Measurements from ENCODE around the gene TRIM71. TPM values are rescaled to one million over a fixed set of nuclear protein-coding genes. Genes with fewer than 3 reads are reported as not detected.

The TRIM71 gene
- total and polyA plus RNA-seq, 9 donors, result 0.05 to 0.43 (median 0.07) TPM; not detected in 4

DNA sequence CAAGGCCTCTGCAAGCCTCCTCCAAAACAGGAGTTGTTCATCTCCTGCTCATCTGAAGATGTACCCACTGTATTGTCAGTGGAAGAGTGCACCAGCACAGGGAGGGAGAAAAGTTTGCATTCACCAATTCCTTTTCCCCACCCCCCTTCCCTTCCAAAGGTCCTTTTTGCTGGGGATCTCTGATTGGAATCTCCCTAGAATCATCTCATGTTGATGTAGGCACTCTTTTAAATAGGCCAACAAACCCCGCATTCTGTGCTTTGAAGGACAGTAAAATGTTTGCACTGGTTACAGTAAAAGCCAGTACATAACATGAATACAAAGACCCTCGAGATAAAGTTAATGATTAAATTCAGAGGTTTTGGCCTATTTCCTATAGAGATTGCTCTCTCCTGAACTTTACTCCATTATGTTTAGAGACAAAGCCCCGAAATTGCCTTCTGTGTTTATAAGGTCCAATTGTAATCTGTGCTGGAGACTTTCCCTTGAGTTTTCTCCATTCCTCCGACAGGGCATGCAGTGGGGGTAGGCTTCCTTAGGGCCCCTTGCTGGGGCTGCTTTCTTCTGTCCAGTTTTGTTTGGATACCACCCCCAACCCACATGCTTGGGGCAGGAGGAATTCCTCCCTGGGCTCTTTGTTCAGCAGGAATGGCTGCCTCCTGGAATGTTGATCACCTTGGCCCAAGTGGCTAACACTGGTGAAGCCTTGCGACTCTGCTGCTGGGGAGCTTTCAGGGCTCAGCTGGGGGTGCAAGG, 22.5 kb downstream of the TRIM71 start:
- Histone ChIP-seq H3K36me3 (no peaks in the 10 kb centered on the region), H3K4me3 (no peak overlapping the region), H3K4me1 (ENCODE audit: insufficient read depth) (no peaks in the 10 kb centered on the region), H3K27me3 (no peaks in the 10 kb centered on the region), H3K27ac (no peak overlapping the region), H3K9me3 (no peaks in the 10 kb centered on the region)
- 58 to 75% (median 72%) methylated on average over 5 of the region's 5 CpGs for WGBS, 3 donors
- TF ChIP-seq EP300 (IDR thresholded peaks at IDR 0.05) (no peak), POLR2A (IDR thresholded peaks at IDR 0.05) (no peak)
- TF ChIP-seq, protein P1, sequence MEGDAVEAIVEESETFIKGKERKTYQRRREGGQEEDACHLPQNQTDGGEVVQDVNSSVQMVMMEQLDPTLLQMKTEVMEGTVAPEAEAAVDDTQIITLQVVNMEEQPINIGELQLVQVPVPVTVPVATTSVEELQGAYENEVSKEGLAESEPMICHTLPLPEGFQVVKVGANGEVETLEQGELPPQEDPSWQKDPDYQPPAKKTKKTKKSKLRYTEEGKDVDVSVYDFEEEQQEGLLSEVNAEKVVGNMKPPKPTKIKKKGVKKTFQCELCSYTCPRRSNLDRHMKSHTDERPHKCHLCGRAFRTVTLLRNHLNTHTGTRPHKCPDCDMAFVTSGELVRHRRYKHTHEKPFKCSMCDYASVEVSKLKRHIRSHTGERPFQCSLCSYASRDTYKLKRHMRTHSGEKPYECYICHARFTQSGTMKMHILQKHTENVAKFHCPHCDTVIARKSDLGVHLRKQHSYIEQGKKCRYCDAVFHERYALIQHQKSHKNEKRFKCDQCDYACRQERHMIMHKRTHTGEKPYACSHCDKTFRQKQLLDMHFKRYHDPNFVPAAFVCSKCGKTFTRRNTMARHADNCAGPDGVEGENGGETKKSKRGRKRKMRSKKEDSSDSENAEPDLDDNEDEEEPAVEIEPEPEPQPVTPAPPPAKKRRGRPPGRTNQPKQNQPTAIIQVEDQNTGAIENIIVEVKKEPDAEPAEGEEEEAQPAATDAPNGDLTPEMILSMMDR (IDR thresholded peaks at IDR 0.05), result no peak
- no peak for DNase-seq
- intact Hi-C loops (cut with DNase I), result no loop called here

DNA sequence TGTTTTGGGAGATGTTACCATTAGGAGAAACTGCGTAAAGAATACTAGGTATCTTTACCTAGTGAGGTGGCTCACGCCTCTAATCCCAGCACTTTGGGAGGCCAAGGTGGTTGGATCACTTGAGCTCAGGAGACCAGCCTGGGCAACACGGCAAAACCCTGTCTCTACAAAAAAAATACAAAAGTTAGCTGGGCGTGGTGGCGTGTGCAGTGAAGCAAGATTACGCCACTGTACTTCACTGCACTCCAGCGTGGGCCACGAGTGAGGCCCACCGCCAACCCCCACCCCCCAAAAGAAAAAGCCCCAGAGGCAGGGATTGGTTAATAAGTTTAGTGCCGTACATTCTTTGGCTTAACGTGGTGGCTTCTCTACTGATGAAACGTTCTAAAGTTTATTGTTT, 23.5 kb downstream of the TRIM71 start:
- TF ChIP-seq EP300 (IDR thresholded peaks at IDR 0.05) (no peak), POLR2A (IDR thresholded peaks at IDR 0.05) (no peak)
- TF ChIP-seq, protein P1 (IDR thresholded peaks at IDR 0.05), result no peak
- Histone ChIP-seq H3K27ac (no peak overlapping the region), H3K9me3 (no peaks in the 10 kb centered on the region), H3K27me3 (no peaks in the 10 kb centered on the region), H3K36me3 (no peaks in the 10 kb centered on the region), H3K4me3 (no peak overlapping the region), H3K4me1 (ENCODE audit: insufficient read depth) (no peaks in the 10 kb centered on the region)
- DNase-seq, result no peak
- intact Hi-C loops (cut with DNase I), result no loop called here
- WGBS, 3 donors, result 71 to 73% (median 73%) methylated on average over 12 of the region's 12 CpGs

DNA sequence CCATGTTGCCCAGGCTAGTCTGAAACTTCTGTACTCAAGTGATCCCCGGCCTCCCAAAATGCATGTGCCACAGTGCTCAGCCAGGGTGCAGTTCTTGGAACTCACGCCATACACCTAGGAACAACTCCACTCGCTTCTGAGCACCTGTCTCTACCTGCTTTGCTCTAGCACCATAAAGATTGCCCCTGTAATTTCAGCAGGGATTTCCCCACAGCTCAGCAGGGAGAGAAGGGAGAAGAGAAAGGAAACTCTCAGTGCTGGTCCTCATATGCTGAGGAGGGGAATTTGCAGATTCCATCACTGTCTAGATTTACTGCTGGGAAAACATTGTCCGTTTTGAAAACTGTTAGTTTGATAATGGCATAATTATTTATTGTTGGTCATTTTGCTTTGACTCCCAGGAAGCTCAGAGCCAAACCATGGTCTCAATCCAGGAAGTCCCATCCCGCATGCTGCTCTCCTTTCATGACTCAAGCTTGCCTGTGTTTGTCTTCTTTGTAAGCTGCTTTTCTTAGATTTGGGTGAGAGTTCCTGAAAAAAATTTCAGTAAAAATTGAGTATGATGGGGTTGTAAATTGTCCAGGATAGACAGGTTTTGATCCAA, 24.2 kb downstream of the TRIM71 start:
- Histone ChIP-seq H3K27me3 (no peaks in the 10 kb centered on the region), H3K36me3 (no peaks in the 10 kb centered on the region), H3K27ac (no peak overlapping the region), H3K4me1 (ENCODE audit: insufficient read depth) (no peaks in the 10 kb centered on the region), H3K4me3 (no peak overlapping the region), H3K9me3 (no peaks in the 10 kb centered on the region)
- TF ChIP-seq EP300 (IDR thresholded peaks at IDR 0.05) (no peak), POLR2A (IDR thresholded peaks at IDR 0.05) (no peak)
- TF ChIP-seq, protein P1 (IDR thresholded peaks at IDR 0.05), result no peak
- intact Hi-C loops (cut with DNase I), result no loop called here
- no peak for DNase-seq
- WGBS, 3 donors, result 52 to 55% (median 54%) methylated on average over 5 of the region's 5 CpGs

DNA sequence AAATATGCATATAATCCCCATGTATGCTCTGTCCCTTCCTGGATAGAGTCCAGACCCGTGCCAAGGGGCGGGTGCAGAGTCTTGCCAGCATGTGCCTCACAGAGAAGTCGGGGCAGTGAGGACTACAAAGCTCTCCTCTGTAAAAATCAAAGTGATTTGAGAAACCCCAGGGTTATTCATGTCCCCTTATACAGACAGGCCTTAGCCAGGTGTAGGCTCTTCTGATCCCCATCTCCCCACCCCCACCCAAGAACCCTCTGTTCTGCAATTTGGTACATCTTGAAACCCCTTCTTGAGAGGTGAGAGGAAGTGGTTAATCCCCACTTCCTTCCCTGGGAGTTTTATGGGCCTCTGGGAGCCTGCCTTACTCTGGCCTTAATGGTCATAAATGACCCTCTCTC, 24.7 kb downstream of the TRIM71 start:
- TF ChIP-seq POLR2A (IDR thresholded peaks at IDR 0.05), result no peak
- TF ChIP-seq, protein P1 (IDR thresholded peaks at IDR 0.05), result no peak
- TF ChIP-seq EP300 (IDR thresholded peaks at IDR 0.05), result no peak
- no peak for DNase-seq
- Histone ChIP-seq H3K4me1 (ENCODE audit: insufficient read depth) (no peaks in the 10 kb centered on the region), H3K4me3 (no peak overlapping the region), H3K27me3 (no peaks in the 10 kb centered on the region), H3K27ac (no peak overlapping the region), H3K36me3 (no peaks in the 10 kb centered on the region), H3K9me3 (no peaks in the 10 kb centered on the region)
- 64 to 76% (median 66%) methylated on average over 3 of the region's 3 CpGs for WGBS, 3 donors
- intact Hi-C loops (cut with DNase I), result no loop called here
